Fibroblast of gingiva (primary cell): Measurements from ENCODE around the gene ZNF606.
"Not testable (repeated sequence)": the region's sequence is repeated elsewhere in the genome, so short reads cannot be mapped to it uniquely, and the experiment has no call there.

Source experiments
- DNase-seq: peaks from one replicate; pipeline ENCODE4 v3.0.0-alpha.2; 2011; ENCODE audit warnings: low read depth

Gene ZNF606

GRCh38 chr19:58009666-58010301 is 7.2 kb upstream of the ZNF606 start:
- DNase-seq, result peak; percentile 56

- no peak for DNase-seq
These were observed 6.7 kb upstream of the ZNF606 start for GRCh38 chr19:58009301-58009665.

GRCh38 chr19:58008877-58009276 is 6.3 kb upstream of the ZNF606 start:
- not testable (repeated sequence) for DNase-seq

- DNase-seq, result no peak
These were observed 4.7 kb upstream of the ZNF606 start for GRCh38 chr19:58007285-58007684.

GRCh38 chr19:58003174-58003828 is 681 bp upstream of the ZNF606 start:
- peak; percentile 11 for DNase-seq

GRCh38 chr19:58001895-58002369 is 688 bp downstream of the ZNF606 start:
- no peak for DNase-seq

- no peak for DNase-seq
These were observed 1.9 kb downstream of the ZNF606 start for GRCh38 chr19:58000677-58001076.

GRCh38 chr19:57992841-57993240 is 9.8 kb downstream of the ZNF606 start:
- DNase-seq, result no peak

GRCh38 chr19:57978586-57979289 is 23.9 kb downstream of the ZNF606 start:
- no peak for DNase-seq

- DNase-seq, result no peak
These were observed 28.2 kb downstream of the ZNF606 start, which contains the start of gene C19orf18 for GRCh38 chr19:57974434-57974833. Gene C19orf18 (minus strand): TSS chr19:57974534. CDS start chr19:57974432, 102 bp downstream.

- DNase-seq, result no peak
These were observed 37.9 kb downstream of the ZNF606 start for GRCh38 chr19:57964761-57965160.

GRCh38 chr19:57961785-57962184 is 40.8 kb downstream of the ZNF606 start:
- DNase-seq, result no peak

GRCh38 chr19:57954996-57955395 is 47.6 kb downstream of the ZNF606 start:
- DNase-seq, result no peak

- DNase-seq, result no peak
These were observed 52.9 kb downstream of the ZNF606 start for GRCh38 chr19:57949702-57950101.

GRCh38 chr19:57949296-57949695 is 53.3 kb downstream of the ZNF606 start:
- no peak for DNase-seq

GRCh38 chr19:57947419-57948134 is 55.0 kb downstream of the ZNF606 start, which contains the start of gene ZNF256:
Gene ZNF256 (minus strand): TSS chr19:57947706. CDS start chr19:57947474, 232 bp downstream.
- peak; percentile 95 for DNase-seq

GRCh38 chr19:57947088-57947418 is 55.6 kb downstream of the ZNF606 start:
- DNase-seq, result no peak

- DNase-seq, result no peak
These were observed 56.3 kb downstream of the ZNF606 start for GRCh38 chr19:57946316-57946715.

- DNase-seq, result no peak
These were observed 61.0 kb downstream of the ZNF606 start for GRCh38 chr19:57941593-57941992.

GRCh38 chr19:57935731-57936130 is 66.9 kb downstream of the ZNF606 start:
- DNase-seq, result no peak

- DNase-seq, result peak; percentile 76
These were observed 67.6 kb downstream of the ZNF606 start, which contains the start of gene ZNF418 for GRCh38 chr19:57934820-57935665. Gene ZNF418 (minus strand): TSS chr19:57935402. CDS start chr19:57933822, 1,580 bp downstream.
